HG03135 (cell line): ENCODE data around the gene ZNF184.
"Not testable (repeated sequence)": the region's sequence is repeated elsewhere in the genome, so short reads cannot be mapped to it uniquely, and the experiment has no call there.

ENCODE experiments used
- ATAC-seq: cut with Tn5 transposase; IDR thresholded peaks from one replicate; pipeline ENCODE4 v1.9.1; 2021; ENCODE audit warnings: mild to moderate bottlenecking, moderate library complexity; ENCODE audit not compliant: unreplicated experiment

ZNF184 gene

GRCh38 chr6:27426045-27426620 is 46.8 kb downstream of the ZNF184 start:
- ATAC-seq = no peak

- ATAC-seq = not testable (repeated sequence)
Observed at GRCh38 chr6:27424851-27425250, 48.1 kb downstream of the ZNF184 start.

DNA sequence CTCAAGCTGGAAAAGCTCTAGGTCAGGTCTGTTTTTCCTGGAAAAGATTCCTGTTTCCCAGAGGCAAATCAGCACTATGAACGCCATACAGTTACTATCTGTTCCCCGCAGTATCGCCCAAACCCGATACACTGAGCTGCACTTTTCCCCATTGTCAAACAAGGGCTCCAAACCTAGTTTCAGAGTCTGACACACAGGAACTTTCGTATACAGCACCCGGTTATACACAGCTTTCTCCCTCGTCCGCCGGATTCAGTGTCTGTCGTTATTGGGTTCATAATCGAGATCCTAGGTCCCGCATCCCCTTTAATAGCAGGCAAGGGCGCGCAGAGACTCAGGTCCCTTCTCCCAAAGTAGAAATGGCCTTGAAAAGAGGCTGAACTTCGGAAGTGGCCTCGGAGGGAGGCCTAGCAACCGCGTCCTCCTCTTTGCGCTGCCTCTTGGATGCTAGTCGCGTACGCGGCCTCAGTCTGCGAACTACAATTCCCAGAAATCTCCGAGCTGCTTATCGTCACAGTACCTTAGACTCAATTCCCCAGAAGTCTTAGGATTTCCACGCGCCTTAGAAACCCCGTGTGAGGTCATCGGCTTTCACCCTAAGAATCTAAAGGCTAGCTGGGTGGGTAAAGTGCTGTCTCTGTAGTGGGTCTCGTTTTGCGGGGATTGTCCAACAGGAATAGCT is 50.1 kb downstream of the ZNF184 start:
- ATAC-seq = no peak

- no peak for ATAC-seq
Observed at GRCh38 chr6:27419363-27419762, 53.5 kb downstream of the ZNF184 start.

DNA sequence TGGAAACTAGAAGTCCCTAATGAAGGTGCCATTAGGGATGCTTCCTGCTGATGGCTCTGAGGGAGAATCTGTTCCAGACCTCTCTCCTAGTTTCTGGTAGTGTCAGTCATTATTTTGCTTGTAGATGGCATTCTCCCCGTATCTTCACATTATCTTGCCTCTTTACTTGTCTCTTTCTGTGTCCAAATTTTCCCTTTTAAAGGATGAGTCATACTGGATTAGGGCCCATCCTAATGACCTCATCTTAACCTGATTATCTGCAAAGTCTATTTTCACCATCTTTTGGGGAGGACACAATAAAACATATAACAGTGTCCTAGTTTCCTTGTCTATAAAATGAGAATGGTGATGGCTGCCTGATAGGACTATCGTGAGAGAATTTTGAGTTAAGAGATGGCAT is 57.0 kb downstream of the ZNF184 start:
- no peak for ATAC-seq

DNA sequence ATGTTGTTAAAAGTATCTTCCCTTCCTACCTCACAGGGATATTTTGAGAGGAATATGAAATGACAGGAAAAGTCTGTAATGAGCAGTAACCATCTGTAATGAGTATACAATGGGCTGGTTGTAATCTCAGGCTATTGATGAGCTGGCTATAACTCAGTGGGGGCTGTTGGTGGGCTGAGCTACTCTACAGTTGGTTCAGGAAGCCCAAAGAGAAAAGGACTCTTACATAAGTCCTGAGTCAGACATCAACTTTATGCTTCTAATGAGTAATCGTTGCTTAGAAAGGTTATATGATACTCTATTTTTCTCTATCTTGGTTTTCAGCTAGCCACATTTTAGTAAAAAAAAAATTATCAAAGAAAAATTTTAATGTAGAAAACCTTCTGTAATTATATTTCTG is 57.9 kb downstream of the ZNF184 start:
- no peak for ATAC-seq

GRCh38 chr6:27414300-27414699 is 58.6 kb downstream of the ZNF184 start:
- ATAC-seq = no peak

DNA sequence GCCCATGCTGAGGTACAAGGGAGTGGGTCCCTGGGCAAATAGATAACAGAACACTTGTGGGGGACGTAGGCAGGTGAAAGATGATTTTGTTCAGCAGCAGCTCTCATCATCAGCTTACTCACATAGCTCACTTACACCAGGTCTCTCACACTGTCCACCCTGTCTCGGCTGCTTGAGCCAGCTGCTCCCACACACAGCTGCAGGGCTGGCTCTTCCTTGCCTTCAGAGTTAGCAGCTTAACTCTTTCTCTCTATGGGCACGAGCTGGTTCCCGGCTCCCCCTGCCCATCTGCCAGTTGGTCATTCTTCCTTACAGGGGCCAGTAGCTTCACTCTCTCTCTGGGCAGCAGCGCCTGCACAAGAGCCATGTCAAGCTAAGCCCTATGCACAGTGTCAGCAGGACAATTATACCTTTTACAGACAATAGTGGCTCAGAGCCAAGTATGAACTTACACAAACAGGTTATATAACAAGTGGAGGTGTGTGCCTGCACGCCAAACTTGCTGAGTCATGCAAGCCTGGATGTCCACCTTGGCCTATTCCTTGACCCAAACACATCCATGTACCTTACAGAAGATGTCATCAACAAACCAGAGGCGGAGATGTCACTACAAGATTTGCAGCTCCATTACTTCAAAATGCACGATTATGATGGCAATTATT is 65.6 kb downstream of the ZNF184 start:
- no peak for ATAC-seq

DNA sequence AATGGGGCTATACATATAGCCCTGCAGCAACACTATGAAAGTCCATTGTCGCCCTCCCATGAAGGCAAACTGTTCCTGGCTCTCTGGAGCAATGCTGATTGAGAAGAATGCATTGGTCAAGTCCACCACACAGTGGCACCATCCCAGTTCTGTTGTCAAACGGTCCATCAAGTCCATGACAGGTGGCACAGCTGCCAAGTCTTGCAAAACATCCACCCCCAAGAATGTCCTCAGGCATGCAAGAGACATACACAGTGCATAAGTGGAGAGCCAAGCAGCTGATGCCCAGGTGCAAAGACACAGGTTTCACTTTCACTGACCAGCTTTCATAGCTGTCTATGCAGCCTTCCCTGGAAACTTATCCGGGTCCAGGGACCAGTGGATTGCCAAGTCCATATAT is 66.8 kb downstream of the ZNF184 start:
- ATAC-seq = no peak

DNA sequence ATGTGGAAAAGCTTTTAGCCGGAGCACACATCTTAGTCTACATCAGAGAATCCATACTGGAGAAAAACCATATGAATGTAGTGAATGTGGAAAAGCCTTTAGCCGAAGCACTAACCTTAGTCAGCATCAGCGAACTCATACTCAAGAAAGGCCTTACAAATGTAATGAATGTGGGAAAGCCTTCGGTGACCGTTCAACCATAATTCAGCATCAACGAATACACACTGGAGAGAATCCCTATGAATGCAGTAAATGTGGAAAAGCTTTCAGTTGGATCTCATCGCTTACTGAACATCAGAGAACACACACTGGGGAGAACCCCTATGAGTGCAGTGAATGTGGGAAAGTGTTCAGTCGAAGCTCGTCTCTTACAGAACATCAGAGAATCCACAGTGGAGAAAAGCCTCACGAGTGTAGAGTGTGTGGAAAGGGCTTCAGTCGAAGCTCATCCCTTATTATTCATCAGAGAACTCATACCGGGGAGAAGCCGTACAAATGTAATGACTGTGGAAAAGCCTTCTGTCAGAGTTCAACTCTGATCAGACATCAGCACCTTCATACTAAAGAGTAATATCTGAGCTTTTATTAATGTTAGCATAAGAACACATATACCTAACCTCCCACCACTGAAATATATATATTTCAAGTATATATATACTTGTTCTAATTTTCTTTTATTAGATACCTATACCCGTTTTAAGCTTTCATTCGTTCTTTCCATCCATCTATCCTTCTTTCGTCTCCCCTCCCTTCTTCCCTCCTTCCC is 71.8 kb downstream of the ZNF184 start:
- ATAC-seq = no peak
